NCI-H446 (cell line): ENCODE results near the gene PREP.
A peak's percentile ranks its signal among the peaks of the same experiment; 100 is the strongest.
"Not testable (repeated sequence)": the region's sequence is repeated elsewhere in the genome, so short reads cannot be mapped to it uniquely, and the experiment has no call there.

Source experiments
- DNase-seq, 2 experiments: peaks; one replicate each; lab custom pipeline; 2025; lab: John Stamatoyannopoulos, UW

PREP gene

GRCh38 chr6:105269390-105269789, 133.5 kb downstream of the PREP start:
- no peak for DNase-seq

GRCh38 chr6:105263685-105264610, 138.9 kb downstream of the PREP start:
- no peak for DNase-seq

- peak; percentile 2 to 15 for DNase-seq
These were observed 142.7 kb downstream of the PREP start for GRCh38 chr6:105259913-105260889.

- DNase-seq: no peak
These were observed 144.1 kb downstream of the PREP start for GRCh38 chr6:105258816-105259215.

- DNase-seq: no peak
These were observed 145.5 kb downstream of the PREP start for GRCh38 chr6:105257340-105257739.

- no peak for DNase-seq
These were observed 146.3 kb downstream of the PREP start for GRCh38 chr6:105256619-105257018.

GRCh38 chr6:105253787-105254186, 149.1 kb downstream of the PREP start:
- no peak for DNase-seq

- DNase-seq: no peak
These were observed 151.2 kb downstream of the PREP start for GRCh38 chr6:105251689-105252088.

- DNase-seq: no peak
These were observed 152.3 kb downstream of the PREP start for GRCh38 chr6:105250533-105250932.

GRCh38 chr6:105243487-105243886, 159.4 kb downstream of the PREP start:
- DNase-seq: no peak

- no peak for DNase-seq
These were observed 167.7 kb downstream of the PREP start for GRCh38 chr6:105235155-105235554.

- DNase-seq: not testable (repeated sequence)
These were observed 171.1 kb downstream of the PREP start for GRCh38 chr6:105231771-105232170.
